GM12892 (cell line): ENCODE results near the gene GAK.

ENCODE experiments used
- POLR2A ChIP-seq: IDR thresholded peaks from 2 replicates; pipeline ENCODE4 v1.6.1; 2011; ENCODE audit warnings: low read depth, low read length, control low read depth
- POLR2AphosphoS5 ChIP-seq: IDR thresholded peaks from 2 replicates; pipeline ENCODE4 v1.6.1; 2011; ENCODE audit warnings: low read depth, low read length, control low read depth
- TAF1 ChIP-seq: IDR thresholded peaks from 2 replicates; pipeline ENCODE4 v1.6.1; 2011; ENCODE audit warnings: low read depth, mild to moderate bottlenecking, control low read depth, low read length, borderline replicate concordance

- no peak for TF ChIP-seq POLR2A
- TF ChIP-seq POLR2AphosphoS5: no peak
- TF ChIP-seq TAF1: no peak
These were observed 76.3 kb downstream of the GAK start for GRCh38 chr4:855880-856224.
